ENCODE data around the gene TEPSIN. TPM values are rescaled to one million over a fixed set of nuclear protein-coding genes. Genes with fewer than 3 reads are reported as not detected.

The TEPSIN gene
- total RNA-seq = 100 to 1,000 TPM in 2 of 6 donors, 10 to 100 TPM in 4; 33.1 to 141 (median 49.7) TPM

GRCh38 chr17:81238815-81239713, at the start of gene TEPSIN, which contains the start of gene NDUFAF8:
TSS of gene TEPSIN (minus strand) at chr17:81239055. CDS start at chr17:81239033, 22 bp downstream.
TSS of gene NDUFAF8 (plus strand) at chr17:81239318. CDS start at chr17:81239364, 46 bp downstream.
- Histone ChIP-seq H3K27ac (peak within 1 kb of the TSS; percentile 79 to 89 (median 84)), H3K36me3 (peaks cover 0 to 15% (median 1%) of the 10 kb centered on the region in 4 donors), H3K4me3 (peak within 1 kb of the TSS; percentile 94 to 100 (median 98)), H3K4me1 (peaks cover 25 to 54% (median 29%) of the 10 kb centered on the region in 4 donors), H3K9me3 (no peaks in the 10 kb centered on the region), H3K27me3 (no peaks in the 10 kb centered on the region)
- 0 to 1% methylated on average over 14 to 25 of the region's 100 CpGs for WGBS, 2 donors
- ATAC-seq (ENCODE audit: low FRiP score in 2 of 2) (peak; percentile 98), DNase-seq (peak; percentile 97 to 99)
- TF ChIP-seq POLR2A (IDR thresholded peaks at IDR 0.05) (peak in 3 of 4 donors; percentile 51 to 80 (median 69)), CTCF (IDR thresholded peaks at IDR 0.05) (peak in 4 of 6 experiments; percentile 20 to 34 (median 25)), EP300 (IDR thresholded peaks at IDR 0.05) (no peak), POLR2AphosphoS5 (IDR thresholded peaks at IDR 0.05) (peak; percentile 73 to 78)

- H3K27ac ChIP-seq = peak overlapping the region in 3 of 4 donors; percentile 44 to 93 (median 86)
- TF ChIP-seq CTCF (IDR thresholded peaks at IDR 0.05) (no peak), POLR2A (IDR thresholded peaks at IDR 0.05) (no peak), EP300 (IDR thresholded peaks at IDR 0.05) (no peak), POLR2AphosphoS5 (IDR thresholded peaks at IDR 0.05) (no peak)
- H3K4me3 ChIP-seq = no peak overlapping the region
- H3K4me1 ChIP-seq = peaks cover 42 to 59% (median 50%) of the 10 kb centered on the region in 4 donors
- no peaks in the 10 kb centered on the region for H3K27me3 ChIP-seq
- ATAC-seq (ENCODE audit: low FRiP score in 2 of 2) (no peak), DNase-seq (no peak)
- H3K9me3 ChIP-seq = no peaks in the 10 kb centered on the region
- H3K36me3 ChIP-seq = peaks cover 0 to 39% (median 21%) of the 10 kb centered on the region in 4 donors
- WGBS, 2 donors = 64 to 71% methylated on average over 16 of the region's 16 CpGs
These were observed 49.0 kb upstream of the TEPSIN start for GRCh38 chr17:81287741-81288430.

- H3K9me3 ChIP-seq = no peaks in the 10 kb centered on the region
- no peak for TF ChIP-seq EP300 (IDR thresholded peaks at IDR 0.05)
- no peak for TF ChIP-seq POLR2A (IDR thresholded peaks at IDR 0.05)
- TF ChIP-seq CTCF (IDR thresholded peaks at IDR 0.05) = no peak
- no peak for TF ChIP-seq POLR2AphosphoS5 (IDR thresholded peaks at IDR 0.05)
- no peak for DNase-seq
- peaks cover 35 to 52% (median 43%) of the 10 kb centered on the region in 4 donors for H3K4me1 ChIP-seq
- 87 to 92% methylated on average over 14 to 20 of the region's 21 CpGs for WGBS, 2 donors
- H3K27ac ChIP-seq = peak overlapping the region in 3 of 4 donors; percentile 23 to 93 (median 86)
- H3K4me3 ChIP-seq = no peak overlapping the region
- ATAC-seq (ENCODE audit: low FRiP score in 2 of 2) = no peak
- peaks cover 0 to 47% (median 26%) of the 10 kb centered on the region in 4 donors for H3K36me3 ChIP-seq
- no peaks in the 10 kb centered on the region for H3K27me3 ChIP-seq
These were observed 48.3 kb upstream of the TEPSIN start for GRCh38 chr17:81287152-81287551.

- peaks cover 32 to 47% (median 38%) of the 10 kb centered on the region in 4 donors for H3K4me1 ChIP-seq
These were observed 47.8 kb upstream of the TEPSIN start for GRCh38 chr17:81286491-81287145.

More at GRCh38 chr17:81286491-81287145, 47.8 kb upstream of the TEPSIN start:
- 87% methylated on average over 11 to 20 of the region's 23 CpGs for WGBS, 2 donors
- peaks cover 0 to 52% (median 30%) of the 10 kb centered on the region in 4 donors for H3K36me3 ChIP-seq
- DNase-seq (no peak), ATAC-seq (ENCODE audit: low FRiP score in 2 of 2) (no peak)
- H3K27me3 ChIP-seq = no peaks in the 10 kb centered on the region
- TF ChIP-seq CTCF (IDR thresholded peaks at IDR 0.05) = no peak
- TF ChIP-seq POLR2AphosphoS5 (IDR thresholded peaks at IDR 0.05) = no peak
- no peak for TF ChIP-seq POLR2A (IDR thresholded peaks at IDR 0.05)
- no peak for TF ChIP-seq EP300 (IDR thresholded peaks at IDR 0.05)
- H3K9me3 ChIP-seq = no peaks in the 10 kb centered on the region
- H3K4me3 ChIP-seq = no peak overlapping the region
- peak overlapping the region; percentile 79 to 93 (median 86) for H3K27ac ChIP-seq

Measured in upper lobe of left lung (tissue), 6 donors.